Raji (cell line): Measurements from ENCODE around the gene PRKCB.

Experiments used
- POLR2A ChIP-seq: IDR thresholded peaks from 2 replicates; pipeline ENCODE4 v1.6.1; 2011; ENCODE audit warnings: low read depth, low read length, control low read depth; ENCODE audit not compliant: insufficient read depth

The PRKCB gene

DNA sequence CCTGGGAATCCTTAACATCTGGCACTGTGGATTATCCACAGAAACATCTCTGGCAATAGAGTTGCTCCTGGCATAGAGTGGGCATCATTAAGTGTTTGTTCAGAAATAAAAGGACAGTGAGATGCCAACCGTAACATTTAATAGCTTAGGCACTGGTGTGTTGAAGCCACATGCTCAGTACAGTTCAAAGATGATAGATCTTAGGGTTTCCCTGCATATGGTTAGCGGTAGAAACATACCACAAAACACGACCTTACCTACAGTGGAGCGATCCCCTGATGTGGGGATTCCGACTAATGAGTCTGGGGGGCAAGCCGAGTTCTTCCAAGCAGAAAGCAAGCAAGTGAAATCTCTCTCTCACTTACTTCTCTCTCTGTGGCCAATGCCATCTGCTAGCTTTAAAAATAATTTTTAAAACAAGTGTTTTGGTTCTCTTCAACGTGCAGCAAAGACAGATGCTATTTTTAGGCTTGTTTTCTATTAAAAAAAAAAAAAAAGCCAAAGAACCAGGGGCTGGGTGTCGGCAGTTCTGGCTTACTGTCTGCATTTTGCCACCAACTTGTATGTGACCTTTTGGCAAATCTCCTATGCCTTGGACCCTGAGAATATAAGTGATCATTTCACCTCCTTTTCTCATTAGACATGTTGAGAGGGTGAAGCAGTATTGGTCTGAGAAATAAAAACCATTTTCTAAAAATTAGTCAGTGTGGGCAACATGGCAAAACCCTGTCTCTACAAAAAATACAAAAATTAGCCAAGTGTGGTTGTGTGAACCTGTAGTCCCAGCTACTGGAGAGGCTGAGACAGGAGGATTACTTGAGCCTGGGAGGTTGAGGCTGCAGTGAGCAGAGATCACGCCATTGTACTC, 331.1 kb downstream of the PRKCB start:
- no peak for TF ChIP-seq POLR2A

DNA sequence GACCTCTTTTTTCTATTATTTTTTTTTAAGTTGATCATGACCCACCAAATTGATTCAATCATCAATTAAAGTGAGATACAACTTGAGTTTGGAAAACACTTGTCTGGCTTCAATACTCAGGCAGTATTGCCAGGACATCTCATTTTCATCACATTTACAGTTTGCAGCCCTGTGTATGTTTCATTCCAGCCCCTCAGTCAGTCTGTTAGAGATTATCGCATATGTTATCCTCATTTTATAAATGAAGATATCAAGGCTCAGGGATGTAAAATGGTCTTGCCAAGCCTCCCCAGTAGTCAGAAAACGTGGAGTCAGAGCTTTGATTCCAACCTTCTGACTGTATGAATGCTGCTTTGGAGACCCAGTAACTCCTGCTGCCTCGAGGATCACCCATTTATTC, 333.1 kb downstream of the PRKCB start:
- no peak for TF ChIP-seq POLR2A

DNA sequence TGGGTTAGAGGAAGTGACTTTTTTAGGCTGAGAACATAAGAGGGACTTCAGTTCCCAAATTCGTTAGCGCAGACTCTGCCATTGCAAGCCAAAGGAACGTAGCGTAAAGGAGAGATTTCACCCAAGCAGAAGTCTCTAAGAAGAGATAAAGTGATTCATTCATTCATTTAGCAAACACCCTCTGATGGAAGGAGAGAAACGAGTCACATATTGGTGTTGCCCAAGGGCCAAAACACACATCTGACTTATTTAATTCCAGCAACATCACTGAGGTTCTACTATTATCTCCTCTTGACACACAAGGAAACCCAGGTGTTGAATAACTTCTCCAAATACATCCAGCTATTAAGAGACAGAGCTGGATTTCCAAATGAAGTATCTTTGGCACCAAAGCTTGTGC, 334.6 kb downstream of the PRKCB start:
- no peak for TF ChIP-seq POLR2A

DNA sequence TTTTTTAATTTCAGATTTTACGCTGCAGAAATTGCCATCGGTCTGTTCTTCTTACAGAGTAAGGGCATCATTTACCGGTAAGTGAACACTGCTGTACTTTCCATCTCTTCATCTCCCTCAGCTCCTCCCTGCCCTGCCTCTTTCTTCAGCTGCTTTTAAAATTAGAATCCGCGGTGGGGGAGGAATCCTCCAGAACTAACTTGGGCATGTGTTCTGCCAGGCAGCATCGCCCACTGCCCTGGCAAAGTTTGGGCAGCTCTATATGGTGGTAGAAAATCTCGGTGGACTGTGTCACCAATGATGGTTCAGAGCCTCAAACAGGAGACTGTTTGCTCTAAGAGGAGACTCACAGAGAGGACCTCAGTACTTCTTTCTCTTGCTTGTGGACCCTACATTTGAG, 338.7 kb downstream of the PRKCB start:
- TF ChIP-seq POLR2A, result no peak

DNA sequence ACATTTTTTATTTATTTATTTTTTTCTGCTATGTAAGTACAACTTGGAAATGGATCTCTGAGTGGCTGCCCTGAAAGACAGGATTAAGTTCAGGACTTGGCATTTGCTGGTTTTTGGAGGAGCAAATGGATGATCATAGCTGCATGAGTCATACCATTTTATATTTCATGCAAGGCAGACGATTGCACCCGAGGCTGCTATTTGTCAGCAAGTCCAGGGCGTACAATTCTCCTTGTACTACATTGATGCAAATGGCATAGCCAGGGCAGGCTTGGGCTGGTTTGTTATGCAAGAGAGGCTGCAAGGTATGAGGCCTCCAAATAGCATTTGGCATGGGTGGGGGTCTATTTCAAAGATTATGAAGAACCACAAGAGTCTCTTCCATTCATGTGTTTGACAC, 339.2 kb downstream of the PRKCB start:
- TF ChIP-seq POLR2A, result no peak

DNA sequence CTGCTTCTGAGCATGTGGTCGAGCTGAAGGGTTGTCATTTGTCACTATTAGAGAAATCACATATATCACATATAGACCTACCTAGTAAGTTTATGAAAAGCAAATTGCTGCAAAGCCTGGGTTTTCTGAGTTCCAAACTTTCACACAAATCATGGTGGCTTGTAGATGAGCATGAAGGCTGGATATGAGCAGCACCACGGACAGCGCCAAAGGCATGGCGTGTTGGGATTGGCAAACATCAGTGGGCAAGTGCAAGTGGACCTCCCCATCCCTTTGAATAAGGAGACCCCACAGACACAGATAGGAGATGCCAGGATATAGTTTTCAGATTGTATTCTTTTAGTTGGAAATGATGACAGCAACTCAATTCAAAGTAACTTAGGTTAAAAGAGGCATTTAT, 342.7 kb downstream of the PRKCB start:
- no peak for TF ChIP-seq POLR2A

DNA sequence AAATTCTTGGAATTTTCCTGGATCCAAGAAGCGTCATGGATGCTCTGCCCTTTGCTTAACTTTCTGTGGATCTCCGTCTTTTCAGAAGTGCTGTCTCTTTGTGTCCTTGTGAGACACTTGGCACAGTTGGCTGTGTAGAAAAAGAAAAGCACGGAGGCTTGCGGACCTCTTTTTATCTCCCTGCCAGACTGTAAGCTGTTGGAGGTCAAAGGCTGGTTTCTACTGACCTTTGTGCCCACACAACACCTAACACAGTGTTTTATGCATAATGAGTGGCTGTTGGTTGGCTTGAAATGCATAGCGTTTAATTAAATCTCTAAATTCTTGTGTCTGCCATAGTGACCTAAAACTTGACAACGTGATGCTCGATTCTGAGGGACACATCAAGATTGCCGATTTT, 344.7 kb downstream of the PRKCB start:
- TF ChIP-seq POLR2A, result no peak

DNA sequence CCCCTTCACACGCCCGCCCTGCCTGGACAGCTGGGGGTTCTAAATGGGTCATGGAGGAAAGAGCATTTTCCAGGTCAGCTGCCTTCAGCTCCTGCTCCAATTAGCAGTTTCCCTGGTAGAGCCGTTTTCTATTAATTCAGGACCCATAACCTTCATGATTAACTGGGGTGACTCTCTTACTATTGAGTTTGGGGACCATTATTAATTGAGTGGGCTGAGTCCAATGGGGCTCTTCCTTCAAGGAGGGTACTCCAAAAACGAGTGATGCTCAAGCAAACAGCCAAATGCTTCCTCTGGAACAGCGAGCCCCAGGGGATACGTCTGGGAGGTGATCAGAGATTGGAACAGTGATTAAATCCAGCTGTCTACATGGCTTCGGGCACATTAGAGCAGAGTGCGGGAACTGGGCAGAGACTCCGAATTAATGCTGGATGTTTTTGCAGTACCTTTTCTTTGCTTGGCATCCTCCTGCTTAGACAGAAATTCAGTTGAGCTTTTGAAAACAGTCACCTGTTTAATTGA, 352.3 kb downstream of the PRKCB start:
- TF ChIP-seq POLR2A, result no peak

DNA sequence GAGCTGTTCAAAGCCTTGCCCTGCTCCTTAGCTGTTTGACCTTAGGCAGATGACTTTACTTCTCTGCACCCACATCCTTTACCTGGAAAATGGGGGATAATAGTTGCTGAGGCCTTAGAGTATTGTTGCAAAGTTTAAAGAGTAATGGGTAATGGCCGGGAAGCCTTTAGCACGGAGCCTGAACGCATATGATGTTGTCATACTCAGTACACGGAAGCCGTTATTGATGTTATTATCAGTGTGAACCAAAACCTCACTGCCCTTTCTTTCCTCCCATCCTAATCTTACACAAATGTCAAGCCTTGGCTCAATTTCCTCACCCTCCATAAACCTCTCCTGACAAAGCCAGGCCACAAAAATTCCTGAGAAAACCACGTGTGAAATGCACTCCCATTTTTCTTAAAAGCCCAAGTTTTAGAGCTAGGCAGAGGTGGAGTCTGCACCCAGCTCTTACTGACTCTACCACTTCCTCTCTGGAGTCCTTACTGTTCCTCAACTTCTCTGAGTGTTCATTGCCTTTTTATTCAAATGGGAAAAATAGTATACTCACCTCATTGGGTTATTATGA, 353.1 kb downstream of the PRKCB start:
- TF ChIP-seq POLR2A, result no peak

DNA sequence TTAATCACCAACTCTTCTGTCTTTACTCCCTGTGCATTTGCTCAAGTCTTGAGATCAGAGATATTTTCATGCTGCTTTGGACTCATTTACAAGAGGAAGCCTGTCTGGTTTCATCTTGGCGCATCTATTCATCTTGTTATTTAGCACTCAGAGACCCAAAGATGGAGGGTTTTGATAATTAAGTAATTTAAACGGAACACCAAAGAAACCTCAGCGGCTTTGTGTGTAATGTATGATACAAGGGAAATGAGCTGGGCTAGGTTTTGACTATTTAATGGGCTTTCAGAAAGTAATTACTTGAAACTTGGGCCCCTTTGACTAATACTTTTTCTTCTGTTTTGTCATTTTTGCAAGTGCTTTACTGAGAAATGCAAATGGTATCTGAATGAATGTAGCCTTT, 354.2 kb downstream of the PRKCB start:
- TF ChIP-seq POLR2A, result no peak

DNA sequence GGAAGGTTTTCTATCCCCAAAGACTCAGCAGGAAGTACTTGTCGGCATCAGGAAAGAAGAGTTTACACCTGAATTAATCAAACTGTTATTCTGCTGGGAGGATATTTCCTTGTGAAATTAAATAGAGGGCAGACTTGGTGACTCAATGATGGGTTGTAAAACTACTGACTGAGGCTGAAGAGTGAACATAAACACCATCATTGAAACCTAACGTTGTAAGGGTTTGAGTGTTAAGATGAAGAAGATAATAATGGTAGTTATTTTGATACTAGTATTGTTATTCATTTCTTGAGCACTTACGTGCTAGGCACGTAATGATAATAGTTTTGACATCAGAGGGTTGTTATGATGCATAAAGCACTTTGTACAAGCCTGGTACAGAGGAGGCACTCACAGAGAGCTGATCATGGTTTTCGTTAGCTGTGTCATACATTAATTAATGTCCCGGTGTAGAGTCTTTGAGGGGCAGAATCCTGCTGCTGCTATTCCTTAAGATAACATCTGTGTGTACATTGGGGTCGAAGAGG, 356.2 kb downstream of the PRKCB start:
- no peak for TF ChIP-seq POLR2A

DNA sequence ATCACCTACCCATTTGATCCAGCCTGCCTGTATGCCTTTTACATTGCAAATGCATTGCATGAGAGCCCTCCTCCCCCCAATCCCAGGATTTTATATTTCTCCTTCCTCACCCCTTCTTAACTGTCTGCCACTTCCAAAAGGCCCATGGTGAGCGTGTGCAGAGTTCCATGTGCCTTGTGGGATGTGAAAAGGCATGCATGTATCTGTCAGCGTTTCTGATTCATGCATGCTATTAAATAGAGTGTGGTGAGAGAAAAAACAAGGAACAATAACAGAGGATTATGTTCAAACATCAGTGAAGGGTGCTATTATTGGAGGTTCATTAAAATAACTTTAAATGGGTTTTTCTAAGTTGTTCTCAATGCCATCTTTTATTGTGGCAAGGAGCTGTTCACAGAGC, 359.4 kb downstream of the PRKCB start:
- no peak for TF ChIP-seq POLR2A

DNA sequence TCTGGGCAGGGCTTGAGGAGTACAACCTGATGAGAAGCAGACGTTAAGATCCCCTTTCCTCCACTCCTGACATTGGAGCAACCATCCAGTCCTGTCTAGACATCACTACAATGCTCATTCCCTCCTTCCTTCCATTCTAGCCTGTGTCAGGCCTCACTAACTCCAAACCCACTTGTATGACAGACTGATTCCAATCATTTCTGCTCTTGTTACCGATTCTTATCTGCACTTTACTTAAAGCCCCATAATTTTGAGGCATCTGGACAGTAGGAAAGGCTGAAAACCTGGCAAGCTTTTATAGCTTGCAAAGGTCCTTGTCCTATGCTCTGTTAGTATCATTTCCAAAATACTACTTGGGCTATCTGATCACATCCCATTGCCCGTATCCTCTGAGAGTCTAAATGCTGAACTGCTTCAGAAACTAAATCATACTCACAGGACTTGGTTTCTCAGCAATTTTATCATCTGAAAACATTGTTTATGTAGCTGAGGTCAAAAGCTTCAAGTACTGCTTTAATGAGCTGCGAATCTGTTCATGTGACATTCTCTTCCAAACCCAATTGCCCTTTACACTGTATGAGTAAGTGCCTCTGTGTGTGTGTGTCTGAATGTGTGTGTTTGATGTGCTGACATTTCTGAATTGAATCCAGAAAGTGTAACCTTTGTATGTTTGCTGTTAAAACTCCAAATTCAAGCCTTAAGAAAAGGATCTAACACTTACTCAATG, 363.2 kb downstream of the PRKCB start:
- TF ChIP-seq POLR2A, result no peak

DNA sequence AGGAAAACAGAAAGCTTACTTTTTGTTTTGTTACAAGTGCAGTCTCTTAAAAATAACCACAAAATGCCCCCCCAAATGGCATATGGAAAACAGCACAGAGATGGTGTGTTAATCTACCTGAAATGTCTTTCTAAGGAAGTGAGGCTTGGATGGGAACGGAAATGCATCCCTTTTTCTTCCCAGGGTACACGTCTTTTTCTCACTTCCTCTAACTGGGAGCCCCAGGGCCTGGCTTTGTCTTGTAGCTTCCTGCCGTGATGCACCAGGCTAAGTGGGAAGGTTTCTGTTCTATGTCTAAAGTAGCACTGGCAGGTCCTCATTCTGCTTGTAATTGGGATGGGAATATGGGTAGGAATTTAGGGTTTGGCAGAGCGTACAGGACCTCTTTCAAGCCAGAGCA, 367.9 kb downstream of the PRKCB start:
- no peak for TF ChIP-seq POLR2A

DNA sequence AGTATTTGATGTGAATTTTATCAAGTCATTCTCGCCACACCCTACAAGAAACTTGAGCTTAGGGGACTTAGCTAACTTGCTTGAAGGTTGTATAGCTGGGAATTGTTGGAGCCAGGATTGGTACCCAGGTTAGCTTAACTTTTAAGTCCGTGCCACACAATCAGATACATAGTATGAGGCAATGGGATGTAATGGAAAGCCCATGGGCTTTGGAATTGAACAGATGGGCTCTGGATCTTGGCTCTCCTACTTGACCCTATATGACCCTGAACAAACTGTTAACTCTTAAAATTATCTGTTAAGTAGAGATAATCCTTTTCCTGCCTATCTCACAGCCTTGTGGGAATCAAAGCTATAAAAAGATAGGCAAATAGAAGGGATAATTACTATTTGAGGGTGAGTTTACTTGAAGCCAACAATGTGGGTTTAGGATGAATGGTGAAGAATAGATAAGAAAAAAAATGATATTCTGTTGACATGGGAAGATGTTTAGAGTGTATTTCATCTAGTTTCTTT, 368.4 kb downstream of the PRKCB start:
- no peak for TF ChIP-seq POLR2A
